Activated CD4-positive, alpha-beta T cell treated with anti-CD3 and anti-CD28 coated beads for 36 hours (primary cell): Measurements from ENCODE around the gene UBE2J2. TPM values are rescaled to one million over a fixed set of nuclear protein-coding genes. Genes with fewer than 3 reads are reported as not detected.

Experiments used
- ATAC-seq: fragments of 200-7000 bp; cut with Tn5 transposase; one replicate; pipeline ENCODE4 v1.10.0; 2021; ENCODE audit warnings: mild to moderate bottlenecking, moderate library complexity
- CTCF ChIA-PET: fragments of 350-600 bp; sonication (Branson Sonifier 250); formaldehyde crosslinking; loops from one replicate; lab custom pipeline; 2021; ENCODE audit warnings: antibody characterized with exemption; lab: Charles Lee
- POLR2A ChIA-PET: fragments of 350-600 bp; sonication (Branson Sonifier 250); formaldehyde crosslinking; loops from one replicate; lab custom pipeline; 2021; ENCODE audit warnings: antibody characterized with exemption, inconsistent platforms; lab: Charles Lee
- DNase-seq: peaks from one replicate; pipeline ENCODE4 v3.0.0-alpha.2; 2020
- H3K27ac Mint-ChIP-seq: one replicate; pipeline ENCODE4 v1.8.0; 2021; ENCODE audit warnings: mixed read lengths
- H3K27me3 Mint-ChIP-seq: one replicate; pipeline ENCODE4 v1.8.0; 2021; ENCODE audit warnings: mixed read lengths
- H3K36me3 Mint-ChIP-seq: one replicate; pipeline ENCODE4 v1.8.0; 2021; ENCODE audit warnings: low read depth, mixed read lengths
- H3K4me1 Mint-ChIP-seq: one replicate; pipeline ENCODE4 v1.8.0; 2021; ENCODE audit warnings: mixed read lengths
- H3K4me3 Mint-ChIP-seq: one replicate; pipeline ENCODE4 v1.8.0; 2021; ENCODE audit warnings: mild to moderate bottlenecking, moderate library complexity, mixed read lengths
- H3K9me3 Mint-ChIP-seq: one replicate; pipeline ENCODE4 v1.8.0; 2021; ENCODE audit warnings: low read depth, mixed read lengths
- intact Hi-C, 2 experiments: fragments of 100-400 bp; cut with DNase I in 1 of 2; cut with micrococcal nuclease in 1 of 2; formaldehyde crosslinking; loops; one replicate each; pipeline versions ENCODE4 v1.14.2 to v1.15.1; 2022 to 2024; cut with DNase I, micrococcal nuclease
- total RNA-seq, 2 experiments: library from RNA; stranded (reverse); gene quantifications; one replicate each; pipeline ENCODE4 v1.2.3, GENCODE V29; 2021

Gene UBE2J2
- total RNA-seq, 2 experiments from 2014 or later = 57.4 to 60.2 TPM

- ChIA-PET POLR2A (no interaction called here), CTCF (no interaction called here)
- peaks cover 50% of the 10 kb centered on the region for H3K4me1 Mint-ChIP-seq
- peak overlapping the region; percentile 77 for H3K4me3 Mint-ChIP-seq
- intact Hi-C loops = no loop called here
- DNase-seq (no peak), ATAC-seq (no peak)
- H3K27ac Mint-ChIP-seq = peak overlapping the region; percentile 60
- no peaks in the 10 kb centered on the region for H3K9me3 Mint-ChIP-seq
- no peaks in the 10 kb centered on the region for H3K27me3 Mint-ChIP-seq
- peaks cover 45% of the 10 kb centered on the region for H3K36me3 Mint-ChIP-seq
Observed at GRCh38 chr1:1211541-1212441, 61.9 kb downstream of the UBE2J2 start.

GRCh38 chr1:1210726-1211540, 62.7 kb downstream of the UBE2J2 start:
- Mint-ChIP-seq H3K4me1 (peaks cover 45% of the 10 kb centered on the region), H3K4me3 (peak overlapping the region; percentile 77), H3K36me3 (peaks cover 38% of the 10 kb centered on the region), H3K27me3 (no peaks in the 10 kb centered on the region), H3K27ac (peak overlapping the region; percentile 67), H3K9me3 (no peaks in the 10 kb centered on the region)
- DNase-seq = peak; percentile 22
- POLR2A ChIA-PET = no interaction called here
- intact Hi-C loops = no loop called here
- CTCF ChIA-PET = no interaction called here
- ATAC-seq = no peak

DNA sequence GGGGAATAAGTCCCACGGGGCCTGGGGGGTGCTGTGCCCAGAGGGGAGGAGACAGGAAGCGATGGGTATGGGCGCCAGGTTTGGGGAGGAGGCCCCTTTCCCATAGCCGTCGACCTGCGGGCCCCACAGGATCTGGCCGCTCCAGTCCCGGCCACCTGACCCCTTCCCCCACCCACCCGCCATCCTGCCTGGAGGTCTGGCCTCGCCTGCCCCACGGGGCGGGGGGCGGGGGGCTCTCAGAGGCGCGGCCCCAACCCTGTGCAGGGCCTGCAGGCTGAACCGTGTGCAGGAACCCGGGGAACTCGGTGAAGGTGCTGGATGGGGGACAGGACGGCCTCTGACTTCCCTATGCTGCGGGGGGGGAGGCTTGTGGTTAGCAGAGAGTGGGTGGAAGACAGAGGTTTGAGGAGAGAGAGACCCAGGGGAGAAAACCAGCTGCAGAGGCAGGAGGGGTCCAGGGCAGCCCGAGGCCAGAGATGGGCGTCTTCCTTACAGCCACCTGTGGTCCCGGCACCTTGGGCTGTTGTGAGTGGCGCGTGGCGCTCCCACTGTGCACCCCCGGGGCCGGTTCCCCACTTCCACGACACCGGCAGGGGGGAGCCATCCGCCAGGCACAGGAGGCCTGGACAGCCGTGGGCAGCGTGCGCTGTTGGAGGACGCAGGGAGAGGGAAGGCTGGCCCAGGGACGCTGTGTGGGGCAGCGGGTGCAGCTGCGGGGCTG, 64.8 kb downstream of the UBE2J2 start:
- H3K27me3 Mint-ChIP-seq = no peaks in the 10 kb centered on the region
- intact Hi-C loops = loop anchor here in 1 of 2 experiments (1.0 to 5.0 kb wide), 4 partner anchors 23 to 144 kb away; partner anchors contain the start of genes B3GALT6, C1orf159 and SDF4
- ATAC-seq (peak; percentile 22), DNase-seq (peak; percentile 83)
- H3K4me1 Mint-ChIP-seq = peaks cover 31% of the 10 kb centered on the region
- ChIA-PET CTCF (interaction anchor here (0.9 kb wide), 1 partner anchor 89 kb away, joined by 4 read pairs; no protein-coding TSS in a partner anchor), POLR2A (interaction anchor here (1.0 kb wide), 2 partner anchors 8 to 9 kb away, joined by 3 to 4 read pairs; no protein-coding TSS in a partner anchor)
- peak overlapping the region; percentile 77 for H3K4me3 Mint-ChIP-seq
- peak overlapping the region; percentile 99 for H3K27ac Mint-ChIP-seq
- H3K36me3 Mint-ChIP-seq = peaks cover 30% of the 10 kb centered on the region
- H3K9me3 Mint-ChIP-seq = no peaks in the 10 kb centered on the region

DNA sequence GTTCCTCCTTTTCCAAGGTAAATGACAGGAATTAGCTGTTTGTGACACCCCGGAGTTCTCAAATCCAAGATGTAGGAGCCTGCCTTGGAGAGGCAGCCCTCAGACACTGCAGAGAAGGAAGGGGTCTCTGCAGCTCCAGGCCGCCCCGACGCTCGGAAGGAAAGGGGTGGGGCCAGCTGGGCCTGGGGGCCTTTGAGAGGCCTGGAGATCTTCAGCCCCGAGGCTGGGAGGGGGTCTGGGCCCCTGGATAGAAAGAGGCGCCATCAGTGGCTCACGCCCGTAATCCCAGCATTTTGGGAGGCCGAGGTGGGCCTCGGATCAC, 66.1 kb downstream of the UBE2J2 start:
- Mint-ChIP-seq H3K4me3 (peak overlapping the region; percentile 77), H3K36me3 (peaks cover 25% of the 10 kb centered on the region), H3K4me1 (peaks cover 31% of the 10 kb centered on the region), H3K9me3 (no peaks in the 10 kb centered on the region), H3K27ac (peak overlapping the region; percentile 99), H3K27me3 (no peaks in the 10 kb centered on the region)
- POLR2A ChIA-PET = no interaction called here
- CTCF ChIA-PET = interaction anchor here (0.7 kb wide), 1 partner anchor 90 kb away, joined by 3 read pairs; no protein-coding TSS in a partner anchor
- ATAC-seq = no peak
- intact Hi-C loops = loop anchor here in 1 of 2 experiments (5.0 kb wide), 1 partner anchor 65 kb away; no protein-coding TSS in a partner anchor
- peak; percentile 29 for DNase-seq

- no peak for ATAC-seq
- H3K27ac Mint-ChIP-seq = peak overlapping the region; percentile 99
- no peaks in the 10 kb centered on the region for H3K9me3 Mint-ChIP-seq
- POLR2A ChIA-PET = no interaction called here
- H3K4me1 Mint-ChIP-seq = peaks cover 31% of the 10 kb centered on the region
- intact Hi-C loops = loop anchor here in 1 of 2 experiments (5.0 kb wide), 1 partner anchor 65 kb away; no protein-coding TSS in a partner anchor
- peak; percentile 59 for DNase-seq
- peaks cover 22% of the 10 kb centered on the region for H3K36me3 Mint-ChIP-seq
- peak overlapping the region; percentile 77 for H3K4me3 Mint-ChIP-seq
- no peaks in the 10 kb centered on the region for H3K27me3 Mint-ChIP-seq
- CTCF ChIA-PET = interaction anchor here (0.7 kb wide), 1 partner anchor 90 kb away, joined by 3 read pairs; no protein-coding TSS in a partner anchor
Observed at GRCh38 chr1:1206966-1207531, 66.6 kb downstream of the UBE2J2 start.

DNA sequence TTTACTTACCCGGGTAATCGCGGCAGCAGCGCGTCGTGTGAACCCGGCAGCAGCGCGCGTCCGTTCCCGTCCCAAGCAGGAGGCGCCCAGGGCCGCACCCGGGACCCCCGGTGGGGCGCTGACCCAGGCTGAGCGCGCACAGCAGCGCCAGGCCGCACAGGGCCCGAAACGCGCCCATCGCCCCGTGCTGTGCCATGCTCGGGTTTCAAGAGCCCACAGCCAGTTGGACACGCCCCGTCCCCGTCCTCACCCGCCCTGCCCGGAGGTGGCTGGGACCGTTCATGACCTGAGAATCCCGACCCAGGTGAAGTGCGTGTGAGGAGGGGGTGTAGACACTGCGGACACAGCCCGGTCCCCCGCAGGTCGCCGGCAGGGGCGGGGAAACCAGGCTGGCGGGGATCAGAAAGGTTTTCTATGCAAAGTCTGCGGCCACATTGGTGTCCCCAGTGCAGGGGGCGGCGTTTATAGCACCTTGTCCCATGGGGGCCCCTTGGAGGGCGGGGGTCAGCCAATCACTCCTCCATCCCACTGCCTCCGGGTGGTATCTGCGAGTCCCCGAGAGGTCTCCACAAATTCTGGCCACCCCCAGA, 67.2 kb downstream of the UBE2J2 start, which contains the start of gene TNFRSF18:
Gene TNFRSF18, minus strand, starts transcription at position 217 of the 590 bp plus-strand sequence. Its CDS starts 21 bp downstream, at position 196.
- DNase-seq = peak; percentile 75
- no peaks in the 10 kb centered on the region for H3K27me3 Mint-ChIP-seq
- peaks cover 31% of the 10 kb centered on the region for H3K4me1 Mint-ChIP-seq
- peak within 1 kb of the TSS; percentile 77 for H3K4me3 Mint-ChIP-seq
- ChIA-PET CTCF (interaction anchor here (1.2 kb wide), 1 partner anchor 11 kb away, joined by 6 read pairs; no protein-coding TSS in a partner anchor), POLR2A (interaction anchor here (0.5 kb wide), 1 partner anchor 406 kb away, joined by 4 read pairs; no protein-coding TSS in a partner anchor)
- H3K27ac Mint-ChIP-seq = peak within 1 kb of the TSS; percentile 99
- H3K36me3 Mint-ChIP-seq = peaks cover 21% of the 10 kb centered on the region
- no peaks in the 10 kb centered on the region for H3K9me3 Mint-ChIP-seq
- intact Hi-C loops = loop anchor here in 1 of 2 experiments (5.0 kb wide), 1 partner anchor 64 kb away; no protein-coding TSS in a partner anchor
- ATAC-seq = peak; percentile 7

GRCh38 chr1:1205769-1206375, 67.8 kb downstream of the UBE2J2 start:
- H3K27me3 Mint-ChIP-seq = no peaks in the 10 kb centered on the region
- H3K4me1 Mint-ChIP-seq = peaks cover 27% of the 10 kb centered on the region
- ChIA-PET CTCF (interaction anchor here (1.2 to 1.8 kb wide), 3 partner anchors 11 to 84 kb away, joined by 3 to 9 read pairs (median 6); partner anchors contain the start of genes B3GALT6 and SDF4), POLR2A (interaction anchor here (0.5 kb wide), 1 partner anchor 407 kb away, joined by 4 read pairs; no protein-coding TSS in a partner anchor)
- intact Hi-C loops = loop anchor here in 1 of 2 experiments (5.0 kb wide), 1 partner anchor 64 kb away; no protein-coding TSS in a partner anchor
- H3K9me3 Mint-ChIP-seq = no peaks in the 10 kb centered on the region
- peak overlapping the region; percentile 99 for H3K27ac Mint-ChIP-seq
- H3K36me3 Mint-ChIP-seq = peaks cover 17% of the 10 kb centered on the region
- DNase-seq = peak; percentile 40
- ATAC-seq = no peak
- peak overlapping the region; percentile 77 for H3K4me3 Mint-ChIP-seq

- H3K27ac Mint-ChIP-seq = peak overlapping the region; percentile 58
- ATAC-seq = no peak
- DNase-seq = peak; percentile 41
Observed at GRCh38 chr1:1204998-1205768, 68.5 kb downstream of the UBE2J2 start.

More at GRCh38 chr1:1204998-1205768, 68.5 kb downstream of the UBE2J2 start:
- peaks cover 11% of the 10 kb centered on the region for H3K36me3 Mint-ChIP-seq
- no peaks in the 10 kb centered on the region for H3K9me3 Mint-ChIP-seq
- peak overlapping the region; percentile 77 for H3K4me3 Mint-ChIP-seq
- H3K27me3 Mint-ChIP-seq = no peaks in the 10 kb centered on the region
- ChIA-PET CTCF (interaction anchor here (1.2 to 1.8 kb wide), 3 partner anchors 12 to 83 kb away, joined by 3 to 9 read pairs (median 6); partner anchors contain the start of genes B3GALT6 and SDF4), POLR2A (interaction anchor here (1.1 kb wide), 1 partner anchor 72 kb away, joined by 3 read pairs; no protein-coding TSS in a partner anchor)
- intact Hi-C loops = loop anchor here in 1 of 2 experiments (5.0 kb wide), 1 partner anchor 63 kb away; no protein-coding TSS in a partner anchor
- H3K4me1 Mint-ChIP-seq = peaks cover 30% of the 10 kb centered on the region
